NCI-H345 treated with DMSO at 0.1 percent for 48 hours (cell line): Measurements from ENCODE around the gene STX5.
"Not testable (repeated sequence)": the region's sequence is repeated elsewhere in the genome, so short reads cannot be mapped to it uniquely, and the experiment has no call there.

Source experiments
- DNase-seq: peaks from one replicate; lab custom pipeline; 2025; ENCODE audit not compliant: unreplicated experiment; lab: John Stamatoyannopoulos, UW

STX5 gene

GRCh38 chr11:62788991-62789390 is 42.9 kb downstream of the STX5 start:
- DNase-seq: no peak

GRCh38 chr11:62787005-62787759 is 44.7 kb downstream of the STX5 start, which contains the start of gene TMEM179B:
Gene TMEM179B, plus strand, starts transcription at chr11:62787402. Its CDS starts 30 bp downstream, at chr11:62787432.
- DNase-seq: peak; percentile 92

DNA sequence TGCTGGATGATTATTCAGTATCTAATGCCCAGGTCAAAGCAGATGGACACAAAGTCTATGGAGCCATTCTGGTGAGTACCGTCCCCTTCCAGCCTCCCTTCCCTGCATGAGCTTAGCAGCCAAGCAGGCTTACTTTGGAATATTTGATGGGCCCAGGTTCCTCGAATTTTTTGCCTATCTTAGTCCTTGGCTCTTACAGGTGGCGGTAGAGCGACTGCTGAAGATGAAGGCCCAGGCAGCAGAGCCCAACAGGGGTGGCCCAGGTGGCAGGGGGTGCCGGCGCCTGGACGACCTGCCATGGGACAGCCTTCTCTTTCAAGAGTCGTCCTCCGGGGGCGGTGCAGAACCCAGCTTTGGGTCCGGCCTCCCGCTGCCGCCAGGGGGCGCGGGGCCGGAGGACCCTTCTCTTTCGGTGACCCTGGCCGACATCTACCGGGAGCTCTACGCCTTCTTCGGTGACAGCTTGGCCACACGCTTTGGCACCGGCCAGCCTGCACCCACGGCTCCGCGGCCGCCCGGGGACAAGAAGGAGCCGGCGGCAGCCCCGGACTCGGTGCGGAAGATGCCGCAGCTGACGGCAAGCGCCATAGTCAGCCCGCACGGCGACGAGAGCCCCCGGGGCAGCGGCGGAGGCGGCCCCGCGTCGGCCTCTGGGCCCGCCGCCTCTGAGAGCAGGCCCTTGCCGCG is 45.4 kb downstream of the STX5 start:
- DNase-seq: peak; percentile 54

- DNase-seq: no peak
Measured at GRCh38 chr11:62782753-62783152, 49.1 kb downstream of the STX5 start.

DNA sequence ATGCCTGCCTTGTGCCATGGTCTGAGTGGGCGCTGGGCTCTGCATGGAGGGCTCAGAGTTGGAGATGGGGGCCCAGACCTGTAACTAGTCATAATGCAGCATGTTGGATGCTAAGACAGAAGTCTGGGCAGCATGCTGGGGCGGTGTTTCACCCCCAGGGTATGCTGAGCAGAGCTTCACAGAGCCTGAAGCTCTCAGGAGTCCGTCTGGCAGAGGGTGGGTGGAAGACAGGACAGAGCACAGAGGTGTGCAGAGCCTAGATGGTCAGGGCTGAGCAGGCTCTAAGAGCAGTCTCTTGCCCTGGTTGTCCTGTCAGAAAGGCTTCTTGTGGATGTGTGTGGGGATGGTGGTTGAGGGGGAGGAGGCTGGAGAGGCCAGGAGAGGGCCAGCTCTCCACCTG is 53.4 kb downstream of the STX5 start:
- no peak for DNase-seq

GRCh38 chr11:62777389-62777788 is 54.5 kb downstream of the STX5 start:
- no peak for DNase-seq

DNA sequence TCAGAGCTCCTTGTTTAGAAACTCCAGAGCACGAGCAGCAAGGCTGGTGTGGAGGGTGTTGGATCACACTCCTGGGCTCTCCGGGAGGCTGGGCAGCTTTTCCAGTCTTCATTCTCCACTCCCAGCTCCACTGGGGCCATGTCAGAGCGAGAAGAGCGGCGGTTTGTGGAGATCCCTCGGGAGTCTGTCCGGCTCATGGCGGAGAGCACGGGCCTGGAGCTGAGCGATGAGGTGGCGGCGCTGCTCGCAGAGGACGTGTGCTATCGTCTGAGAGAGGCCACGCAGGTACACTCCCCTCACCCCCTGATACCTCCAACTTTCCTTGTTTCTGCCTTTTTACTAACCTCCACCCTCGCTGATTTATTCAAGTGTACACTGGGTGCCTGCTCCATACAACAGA is 56.2 kb downstream of the STX5 start:
- DNase-seq: no peak

GRCh38 chr11:62774407-62774806 is 57.4 kb downstream of the STX5 start:
- DNase-seq: no peak

DNA sequence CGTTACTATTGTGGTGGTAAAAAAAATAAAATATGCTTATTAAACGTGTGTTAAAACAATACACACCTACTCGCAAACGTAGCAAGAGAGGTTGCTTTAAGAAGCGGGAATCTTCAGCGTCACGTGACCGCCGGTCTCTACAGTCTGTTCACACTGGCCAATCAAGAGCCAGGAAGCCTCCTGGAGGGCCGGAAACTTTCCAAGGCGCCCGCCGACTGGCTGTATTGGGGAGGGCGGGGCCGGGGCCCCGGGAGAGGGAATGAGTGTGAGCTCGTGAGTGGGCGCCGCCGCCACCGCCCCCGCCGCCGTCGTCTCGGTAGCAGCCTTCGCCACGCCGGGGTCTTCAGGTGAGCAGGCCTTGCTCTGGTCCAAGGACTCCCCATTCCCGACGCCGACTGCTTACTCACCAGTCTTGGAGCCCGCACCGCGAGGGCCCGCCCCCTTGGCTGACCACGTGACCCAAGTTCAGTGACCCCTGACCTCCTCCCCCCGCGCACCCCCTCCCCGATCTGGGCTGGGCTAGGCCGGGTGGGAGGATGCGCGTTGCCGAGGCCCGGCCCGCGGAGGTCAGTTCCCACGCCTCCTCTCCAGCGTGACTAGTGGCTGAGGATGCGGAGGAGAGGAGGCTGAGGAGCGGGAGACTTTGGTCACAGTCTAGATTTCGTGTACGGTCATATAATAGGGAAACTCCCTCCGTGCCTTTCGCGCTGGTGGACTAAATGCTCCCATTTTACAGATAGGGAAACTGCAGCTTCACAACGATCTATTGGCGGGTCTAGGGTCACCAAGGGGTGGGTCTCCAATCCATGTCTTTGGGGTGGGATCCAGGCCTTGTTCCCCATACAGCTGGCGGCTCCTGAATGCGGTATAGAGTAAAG is 60.5 kb downstream of the STX5 start, which contains the start of gene TAF6L:
Gene TAF6L (plus strand): TSS at position 253 of the 878 bp plus-strand sequence. CDS start 4,388 bp downstream, outside the sequence.
- DNase-seq: peak; percentile 94

- no peak for DNase-seq
Measured at GRCh38 chr11:62770778-62771143, 61.1 kb downstream of the STX5 start.

GRCh38 chr11:62760867-62761227 is 71.0 kb downstream of the STX5 start:
- DNase-seq: not testable (repeated sequence)

DNA sequence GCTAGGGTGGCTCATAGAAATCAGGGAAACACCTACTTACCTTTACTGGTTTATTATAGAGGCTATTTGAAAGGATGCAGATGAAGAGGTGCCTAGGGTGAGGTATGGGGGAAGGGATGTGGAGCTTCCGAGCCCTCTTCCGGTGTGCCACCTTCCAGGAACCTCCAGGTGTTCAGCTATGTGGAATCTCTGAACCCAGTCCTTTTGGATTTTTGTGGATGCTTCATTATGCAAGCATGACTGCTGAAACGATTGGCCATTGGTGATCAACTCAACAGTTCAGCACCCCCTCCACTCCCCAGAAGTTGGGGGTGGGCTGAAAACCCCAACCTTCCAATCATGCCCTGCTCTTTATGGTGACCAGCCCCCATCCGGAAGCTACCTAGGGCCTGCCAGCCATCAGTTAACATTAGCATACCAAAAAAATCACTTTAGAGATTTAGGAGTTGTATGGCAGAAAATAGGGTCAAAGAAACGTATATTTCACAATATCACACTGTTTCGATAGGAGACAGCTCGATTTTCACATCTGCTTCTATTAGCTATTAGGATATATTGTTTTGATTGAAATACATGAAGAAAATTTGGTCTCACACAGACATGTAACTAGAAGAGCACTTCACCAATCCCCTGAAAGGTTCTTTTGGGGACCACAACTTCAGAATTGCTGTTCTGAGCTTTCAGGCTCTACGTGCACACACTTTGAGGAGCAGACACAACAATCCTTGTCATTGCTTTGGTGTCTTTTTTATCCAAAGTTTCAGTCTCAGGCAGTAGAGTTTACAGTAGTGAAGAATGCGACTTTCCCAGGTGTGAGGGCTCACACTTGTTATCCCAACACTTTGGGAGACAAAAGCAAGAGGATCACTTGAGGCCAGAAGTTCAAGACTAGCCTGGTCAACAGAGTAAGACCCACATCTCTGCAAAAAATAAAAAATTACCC is 73.7 kb downstream of the STX5 start:
- no peak for DNase-seq
